HG03558 (cell line): ENCODE measurements around the gene HNRNPLL.
"Not testable (repeated sequence)": the region's sequence is repeated elsewhere in the genome, so short reads cannot be mapped to it uniquely, and the experiment has no call there.

Source experiments
- ATAC-seq: cut with Tn5 transposase; IDR thresholded peaks from one replicate; pipeline ENCODE4 v1.9.1; 2021; ENCODE audit warnings: moderate number of reproducible peaks; ENCODE audit not compliant: unreplicated experiment; ENCODE audit errors: extremely low read depth

The HNRNPLL gene

GRCh38 chr2:38620282-38620977 is 17.7 kb upstream of the HNRNPLL start:
- ATAC-seq: no peak

GRCh38 chr2:38619458-38620164 is 16.9 kb upstream of the HNRNPLL start:
- ATAC-seq: no peak

- ATAC-seq: no peak
Observed at GRCh38 chr2:38617301-38617700, 14.6 kb upstream of the HNRNPLL start.

GRCh38 chr2:38615237-38615636 is 12.5 kb upstream of the HNRNPLL start:
- ATAC-seq: no peak

GRCh38 chr2:38613849-38614213 is 11.1 kb upstream of the HNRNPLL start:
- ATAC-seq: no peak

- ATAC-seq: no peak
Observed at GRCh38 chr2:38613126-38613848, 10.6 kb upstream of the HNRNPLL start.

GRCh38 chr2:38610851-38611801 is 8.4 kb upstream of the HNRNPLL start:
- peak; percentile 67 for ATAC-seq

- ATAC-seq: not testable (repeated sequence)
Observed at GRCh38 chr2:38609246-38609645, 6.5 kb upstream of the HNRNPLL start.

- ATAC-seq: no peak
Observed at GRCh38 chr2:38608755-38609154, 6.0 kb upstream of the HNRNPLL start.

GRCh38 chr2:38605298-38605830 is 2.6 kb upstream of the HNRNPLL start:
- no peak for ATAC-seq

GRCh38 chr2:38603402-38604290 is 918 bp upstream of the HNRNPLL start:
- ATAC-seq: no peak

- ATAC-seq: no peak
Observed at GRCh38 chr2:38602136-38602731, 494 bp downstream of the HNRNPLL start.

GRCh38 chr2:38601463-38602135 is 1.1 kb downstream of the HNRNPLL start:
- ATAC-seq: no peak

- no peak for ATAC-seq
Observed at GRCh38 chr2:38600921-38601455, 1.7 kb downstream of the HNRNPLL start.

GRCh38 chr2:38600242-38600891 is 2.4 kb downstream of the HNRNPLL start:
- no peak for ATAC-seq

- no peak for ATAC-seq
Observed at GRCh38 chr2:38599706-38600105, 3.0 kb downstream of the HNRNPLL start.

- no peak for ATAC-seq
Observed at GRCh38 chr2:38598991-38599295, 3.8 kb downstream of the HNRNPLL start.
